Measurements from ENCODE around the gene MAGEB16. TPM values are rescaled to one million over a fixed set of nuclear protein-coding genes. Genes with fewer than 3 reads are reported as not detected.

The MAGEB16 gene
- total RNA-seq, result not detected in 2 replicates

- DNase-seq (ENCODE audit: extremely low read depth, low read depth, low spot score), result no peak
These were observed at the start of gene MAGEB16 for GRCh38 chrX:35798042-35798441. TSS of gene MAGEB16 (plus strand) at chrX:35798342. CDS start at chrX:35802197, 3,855 bp downstream.

GRCh38 chrX:35773958-35774564 lies 24.1 kb upstream of the MAGEB16 start:
- DNase-seq (ENCODE audit: extremely low read depth, low read depth, low spot score), result no peak

GRCh38 chrX:35785075-35785474 lies 13.1 kb upstream of the MAGEB16 start:
- DNase-seq (ENCODE audit: extremely low read depth, low read depth, low spot score), result no peak

- DNase-seq (ENCODE audit: extremely low read depth, low read depth, low spot score), result no peak
These were observed 11.9 kb upstream of the MAGEB16 start for GRCh38 chrX:35786271-35786670.

- no peak for DNase-seq (ENCODE audit: extremely low read depth, low read depth, low spot score)
These were observed 10.3 kb upstream of the MAGEB16 start for GRCh38 chrX:35787867-35788266.

GRCh38 chrX:35800474-35800873 lies 2.3 kb downstream of the MAGEB16 start:
- DNase-seq (ENCODE audit: extremely low read depth, low read depth, low spot score), result no peak

GRCh38 chrX:35809781-35810180 lies 11.6 kb downstream of the MAGEB16 start:
- DNase-seq (ENCODE audit: extremely low read depth, low read depth, low spot score), result no peak

GRCh38 chrX:35819241-35819640 lies 21.1 kb downstream of the MAGEB16 start:
- no peak for DNase-seq (ENCODE audit: extremely low read depth, low read depth, low spot score)

- no peak for DNase-seq (ENCODE audit: extremely low read depth, low read depth, low spot score)
These were observed 28.4 kb downstream of the MAGEB16 start for GRCh38 chrX:35826503-35826902.

- no peak for DNase-seq (ENCODE audit: extremely low read depth, low read depth, low spot score)
These were observed 31.4 kb downstream of the MAGEB16 start for GRCh38 chrX:35829501-35829900.

GRCh38 chrX:35841872-35842271 lies 43.7 kb downstream of the MAGEB16 start:
- no peak for DNase-seq (ENCODE audit: extremely low read depth, low read depth, low spot score)

- DNase-seq (ENCODE audit: extremely low read depth, low read depth, low spot score), result no peak
These were observed 44.5 kb downstream of the MAGEB16 start for GRCh38 chrX:35842674-35843073.

- DNase-seq (ENCODE audit: extremely low read depth, low read depth, low spot score), result no peak
These were observed 49.6 kb downstream of the MAGEB16 start for GRCh38 chrX:35847736-35848135.

Other genes with a start within 250 kb of the MAGEB16 start
- gene CFAP47, start 121.4 kb downstream of the MAGEB16 start, total RNA-seq, result 0.19 TPM in 1 of 2 replicates, not detected in the other

All from glomerular endothelial cell (primary cell).